RWPE1 (cell line): ENCODE measurements around the gene MAP2K3.

Experiments used
- CTCF ChIA-PET: fragments of 350-600 bp; sonication (Branson Sonifier 250); formaldehyde crosslinking; extraction: SDS; loops from one replicate; lab custom pipeline; 2021; lab: Yijun Ruan, JAX
- POLR2A ChIA-PET: fragments of 400-600 bp; formaldehyde crosslinking; extraction: SDS; loops from one replicate; lab custom pipeline; 2020; ENCODE audit warnings: antibody characterized with exemption; ENCODE audit not compliant: low non-redundant PET; lab: Yijun Ruan, JAX
- DNase-seq: peaks from one replicate; pipeline ENCODE4 v3.0.0; 2012; ENCODE audit warnings: low spot score
- H3K27ac ChIP-seq: fragments of 450-650 bp; 2 replicates; pipeline ENCODE4 v1.5.1; 2017
- TF ChIP-seq, protein P1 (sequence below): fragments of 450-650 bp; conservative IDR thresholded peaks from 2 replicates; pipeline ENCODE4 v1.5.1; 2017; ENCODE audit warnings: low read depth, mild to moderate bottlenecking

MAP2K3 gene

GRCh38 chr17:21272881-21273792, 11.4 kb upstream of the MAP2K3 start:
- ChIA-PET CTCF (interaction anchor here (0.7 to 0.9 kb wide), 3 partner anchors 9 to 23 kb away, joined by 3 read pairs; no protein-coding TSS in a partner anchor), POLR2A (interaction anchor here (0.5 kb wide), 1 partner anchor 13 kb away, joined by 3 read pairs; no protein-coding TSS in a partner anchor)
- peak overlapping the region; percentile 19; the same call in 1 of the 2 replicates for H3K27ac ChIP-seq
- DNase-seq: peak; percentile 62
- TF ChIP-seq, protein P1, sequence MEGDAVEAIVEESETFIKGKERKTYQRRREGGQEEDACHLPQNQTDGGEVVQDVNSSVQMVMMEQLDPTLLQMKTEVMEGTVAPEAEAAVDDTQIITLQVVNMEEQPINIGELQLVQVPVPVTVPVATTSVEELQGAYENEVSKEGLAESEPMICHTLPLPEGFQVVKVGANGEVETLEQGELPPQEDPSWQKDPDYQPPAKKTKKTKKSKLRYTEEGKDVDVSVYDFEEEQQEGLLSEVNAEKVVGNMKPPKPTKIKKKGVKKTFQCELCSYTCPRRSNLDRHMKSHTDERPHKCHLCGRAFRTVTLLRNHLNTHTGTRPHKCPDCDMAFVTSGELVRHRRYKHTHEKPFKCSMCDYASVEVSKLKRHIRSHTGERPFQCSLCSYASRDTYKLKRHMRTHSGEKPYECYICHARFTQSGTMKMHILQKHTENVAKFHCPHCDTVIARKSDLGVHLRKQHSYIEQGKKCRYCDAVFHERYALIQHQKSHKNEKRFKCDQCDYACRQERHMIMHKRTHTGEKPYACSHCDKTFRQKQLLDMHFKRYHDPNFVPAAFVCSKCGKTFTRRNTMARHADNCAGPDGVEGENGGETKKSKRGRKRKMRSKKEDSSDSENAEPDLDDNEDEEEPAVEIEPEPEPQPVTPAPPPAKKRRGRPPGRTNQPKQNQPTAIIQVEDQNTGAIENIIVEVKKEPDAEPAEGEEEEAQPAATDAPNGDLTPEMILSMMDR: no peak

DNA sequence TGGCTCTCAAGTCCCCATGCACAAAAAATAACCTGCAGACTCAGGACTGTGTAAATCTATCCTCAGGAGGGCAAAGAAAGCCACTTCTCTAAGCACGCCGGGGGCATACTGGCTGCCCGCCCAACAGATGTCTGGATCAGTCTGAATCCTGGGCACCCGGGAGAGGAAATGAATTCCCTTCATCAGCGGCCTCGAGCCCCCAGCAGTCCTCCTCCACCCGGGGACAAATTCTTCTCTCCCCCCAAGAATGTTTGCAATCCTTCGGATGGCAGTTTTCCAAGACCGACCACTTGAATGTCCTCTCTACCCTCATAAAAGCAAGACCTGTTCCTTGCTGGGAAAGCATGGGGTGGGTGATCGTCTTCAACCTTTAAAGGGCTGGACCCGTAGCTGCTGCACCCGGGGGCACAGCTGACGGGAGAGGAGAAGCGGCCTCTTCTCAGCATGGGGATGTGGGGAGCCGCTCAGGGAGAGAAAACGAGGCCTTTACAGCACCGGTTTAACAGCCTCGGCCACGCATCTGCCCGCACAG, 9.4 kb upstream of the MAP2K3 start:
- peak overlapping the region; percentile 46 for H3K27ac ChIP-seq
- ChIA-PET CTCF (no interaction called here), POLR2A (interaction anchor here (0.5 to 1.3 kb wide), 3 partner anchors 13 to 147 kb away, joined by 3 to 4 read pairs (median 4); no protein-coding TSS in a partner anchor)
- DNase-seq: no peak
- TF ChIP-seq, protein P1: no peak

- peak; percentile 94 for DNase-seq
- CTCF ChIA-PET: interaction anchor here (0.6 kb wide), 1 partner anchor 524 kb away, joined by 4 read pairs; no protein-coding TSS in a partner anchor
- POLR2A ChIA-PET: interaction anchor here (0.5 to 1.3 kb wide), 4 partner anchors 10 to 147 kb away, joined by 3 to 4 read pairs (median 4); no protein-coding TSS in a partner anchor
- TF ChIP-seq, protein P1: no peak
- peak overlapping the region; percentile 46 for H3K27ac ChIP-seq
These were observed 8.8 kb upstream of the MAP2K3 start for GRCh38 chr17:21275579-21276263.

- peak overlapping the region; percentile 46; the same call in 1 of the 2 replicates for H3K27ac ChIP-seq
- ChIA-PET CTCF (interaction anchor here (0.6 kb wide), 1 partner anchor 524 kb away, joined by 4 read pairs; no protein-coding TSS in a partner anchor), POLR2A (interaction anchor here (0.9 to 1.3 kb wide), 3 partner anchors 9 to 19 kb away, joined by 3 to 4 read pairs (median 4); no protein-coding TSS in a partner anchor)
- DNase-seq: no peak
- TF ChIP-seq, protein P1: no peak
These were observed 8.3 kb upstream of the MAP2K3 start for GRCh38 chr17:21276264-21276588.

DNA sequence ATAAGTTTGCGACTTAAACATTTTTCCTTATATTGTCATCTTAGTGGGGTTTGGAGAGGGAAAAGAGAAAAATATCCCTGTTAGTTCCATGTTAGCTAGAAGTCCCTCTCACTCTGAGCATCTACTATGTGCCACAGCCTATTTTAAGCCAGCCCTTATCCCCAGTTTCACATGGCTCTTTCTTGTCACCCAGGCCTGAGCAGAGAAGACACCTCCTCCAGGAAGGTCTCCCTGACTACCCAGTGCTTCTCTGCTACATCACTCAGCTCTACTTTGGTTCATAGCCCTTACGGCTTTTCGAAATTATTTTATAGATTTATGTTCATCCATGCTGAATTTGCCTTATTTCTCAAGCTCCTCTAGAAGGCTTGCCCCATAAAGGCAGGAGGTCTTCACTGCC, 7.2 kb upstream of the MAP2K3 start:
- no peak for DNase-seq
- H3K27ac ChIP-seq: no peak overlapping the region
- CTCF ChIA-PET: interaction anchor here (0.7 kb wide), 1 partner anchor 76 kb away, joined by 4 read pairs; no protein-coding TSS in a partner anchor
- POLR2A ChIA-PET: no interaction called here
- TF ChIP-seq, protein P1: no peak
